ENCODE results near the gene NASP.

The NASP gene, protein sequence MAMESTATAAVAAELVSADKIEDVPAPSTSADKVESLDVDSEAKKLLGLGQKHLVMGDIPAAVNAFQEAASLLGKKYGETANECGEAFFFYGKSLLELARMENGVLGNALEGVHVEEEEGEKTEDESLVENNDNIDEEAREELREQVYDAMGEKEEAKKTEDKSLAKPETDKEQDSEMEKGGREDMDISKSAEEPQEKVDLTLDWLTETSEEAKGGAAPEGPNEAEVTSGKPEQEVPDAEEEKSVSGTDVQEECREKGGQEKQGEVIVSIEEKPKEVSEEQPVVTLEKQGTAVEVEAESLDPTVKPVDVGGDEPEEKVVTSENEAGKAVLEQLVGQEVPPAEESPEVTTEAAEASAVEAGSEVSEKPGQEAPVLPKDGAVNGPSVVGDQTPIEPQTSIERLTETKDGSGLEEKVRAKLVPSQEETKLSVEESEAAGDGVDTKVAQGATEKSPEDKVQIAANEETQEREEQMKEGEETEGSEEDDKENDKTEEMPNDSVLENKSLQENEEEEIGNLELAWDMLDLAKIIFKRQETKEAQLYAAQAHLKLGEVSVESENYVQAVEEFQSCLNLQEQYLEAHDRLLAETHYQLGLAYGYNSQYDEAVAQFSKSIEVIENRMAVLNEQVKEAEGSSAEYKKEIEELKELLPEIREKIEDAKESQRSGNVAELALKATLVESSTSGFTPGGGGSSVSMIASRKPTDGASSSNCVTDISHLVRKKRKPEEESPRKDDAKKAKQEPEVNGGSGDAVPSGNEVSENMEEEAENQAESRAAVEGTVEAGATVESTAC

DNA sequence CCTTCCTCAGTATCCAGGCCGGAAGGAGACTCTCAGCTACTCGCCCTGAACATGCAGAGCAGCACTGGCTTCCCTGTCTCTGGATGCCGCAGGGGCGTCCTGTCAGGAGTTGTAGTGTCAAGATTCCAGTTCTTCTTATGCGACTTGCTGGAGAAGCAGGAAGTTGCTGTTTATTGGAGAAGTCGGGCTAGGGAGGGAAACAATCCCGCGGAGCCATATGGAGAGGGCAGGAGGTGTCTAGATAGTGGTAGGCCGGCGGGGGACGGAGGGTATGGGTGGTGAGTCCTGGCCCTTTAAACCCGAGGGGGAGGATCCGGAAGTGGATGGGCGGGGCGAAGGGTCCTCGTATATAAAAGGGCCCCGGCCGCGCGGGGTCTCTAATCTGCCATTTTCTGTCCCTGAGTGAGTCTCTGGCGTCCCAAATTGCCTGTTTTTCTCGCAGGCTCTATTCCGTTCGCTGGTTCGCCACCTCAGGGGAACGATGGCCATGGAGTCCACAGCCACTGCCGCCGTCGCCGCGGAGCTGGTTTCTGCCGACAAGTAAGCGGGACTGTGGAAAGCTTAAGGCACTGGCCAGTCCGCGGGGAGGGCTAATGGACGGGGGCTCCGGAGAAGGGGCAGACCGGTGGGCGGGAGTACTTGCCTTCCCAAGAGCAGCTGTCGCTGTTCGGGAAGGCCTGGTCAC lies at the start of gene NASP:
NASP (plus strand) TSS at position 376 of the 685 bp plus-strand sequence; CDS start at position 482, 106 bp downstream.
- DNase-seq = peak; percentile 75 to 87

- no peak for DNase-seq
Measured at GRCh38 chr1:45535988-45536766, 47.7 kb upstream of the NASP start.

- no peak for DNase-seq
Measured at GRCh38 chr1:45536886-45537285, 47.0 kb upstream of the NASP start.

DNA sequence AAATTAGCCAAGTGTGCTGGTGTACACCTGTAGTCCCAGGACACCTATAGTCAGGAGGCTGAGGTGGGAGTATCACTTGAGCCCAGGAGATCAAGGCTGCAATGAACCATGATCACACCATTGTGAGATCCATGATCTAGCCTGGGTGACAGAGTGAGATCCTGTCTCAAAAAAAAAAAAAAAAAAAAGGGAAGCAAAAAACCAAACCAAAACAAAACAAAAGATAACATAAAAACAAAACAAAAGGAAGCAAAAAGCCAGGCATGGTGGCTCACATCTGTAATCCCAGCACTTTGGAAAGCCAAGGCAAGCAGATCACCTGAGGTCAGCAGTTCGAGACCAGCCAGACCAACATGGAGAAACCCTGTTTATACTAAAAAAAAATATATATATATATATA lies 42.6 kb upstream of the NASP start:
- no peak for DNase-seq

- no peak for DNase-seq
Measured at GRCh38 chr1:45542591-45542990, 41.2 kb upstream of the NASP start.

DNA sequence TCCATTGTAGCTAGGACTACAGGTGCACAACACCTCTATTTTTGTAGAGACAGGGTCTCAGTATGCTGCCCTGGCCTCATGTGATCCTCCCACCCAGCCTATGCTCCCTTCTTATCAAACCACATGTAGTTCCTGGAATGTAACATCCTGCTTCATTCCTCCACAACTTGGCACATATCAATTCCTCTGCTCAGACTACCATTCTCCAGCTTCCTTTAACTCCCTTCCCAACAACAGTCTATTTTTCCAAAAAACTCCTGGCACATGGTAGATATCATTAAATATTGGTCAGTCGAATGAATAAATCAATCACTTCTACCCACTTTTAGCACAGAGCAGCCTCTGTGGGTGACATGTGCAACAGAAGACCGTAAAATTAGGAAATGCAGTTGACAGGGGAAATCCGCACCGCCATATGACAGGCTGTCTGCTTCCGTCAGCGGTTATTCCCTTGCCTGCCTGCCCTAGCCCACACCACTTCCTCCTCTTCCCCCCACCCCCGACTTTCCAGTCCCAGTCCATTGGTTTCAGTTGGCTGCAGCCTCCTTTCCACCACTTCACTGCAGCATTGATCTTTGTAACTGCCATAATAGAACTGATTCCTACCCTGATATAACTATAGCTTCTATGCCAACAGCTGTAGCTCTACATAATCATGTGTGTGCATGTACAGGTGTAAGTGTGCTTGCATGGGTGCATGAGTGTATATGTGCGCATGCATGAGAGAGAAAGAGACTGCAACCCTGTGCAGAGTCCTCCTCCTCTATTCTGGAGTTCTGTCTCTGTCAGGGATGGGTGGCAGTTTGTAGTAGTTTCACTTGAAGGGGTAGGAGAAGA lies 40.0 kb upstream of the NASP start:
- no peak for DNase-seq

GRCh38 chr1:45544530-45544929 lies 39.3 kb upstream of the NASP start:
- DNase-seq = no peak

GRCh38 chr1:45545019-45545493 lies 38.8 kb upstream of the NASP start:
- no peak for DNase-seq

DNA sequence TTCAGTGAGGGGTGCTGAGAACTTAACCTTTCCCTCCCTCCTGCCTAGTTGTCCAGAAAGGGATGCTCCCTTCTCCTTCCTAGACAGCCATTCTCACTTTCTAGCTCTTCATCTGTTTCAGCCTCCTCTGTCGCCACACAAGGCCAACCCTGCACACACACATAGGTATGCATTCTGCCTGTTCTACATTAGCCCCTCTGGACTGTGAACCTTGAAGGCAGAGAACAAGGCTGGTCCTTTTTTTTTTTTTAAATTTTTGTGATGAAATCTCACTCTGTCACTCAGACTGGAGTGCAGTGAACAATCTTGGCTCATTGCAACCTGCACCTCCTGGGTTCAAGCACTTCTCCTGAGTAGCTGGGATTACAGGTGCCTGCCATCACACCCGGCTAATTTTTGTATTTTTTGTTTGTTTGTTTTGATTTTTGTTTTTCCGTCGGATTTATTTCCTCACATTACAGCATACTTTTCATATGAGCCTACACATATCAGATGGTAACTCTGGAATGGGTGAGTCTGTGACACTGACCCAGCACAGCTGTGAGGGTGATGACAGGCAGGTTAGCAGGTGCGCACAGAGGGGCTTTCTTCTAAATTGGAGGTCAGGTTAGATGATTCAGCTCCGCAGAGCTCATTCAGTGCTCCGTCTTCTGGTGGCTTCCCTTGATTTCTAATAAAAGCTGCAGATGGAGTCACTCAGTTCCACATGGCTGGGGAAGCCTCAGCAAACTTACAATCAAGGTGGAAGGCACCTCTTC lies 38.1 kb upstream of the NASP start:
- DNase-seq = no peak

- DNase-seq = peak; percentile 73 to 84
Measured at GRCh38 chr1:45550401-45551351, 33.2 kb upstream of the NASP start, which contains the start of gene AKR1A1. Gene AKR1A1 (plus strand): TSS chr1:45550826. CDS start chr1:45561795, 10,969 bp downstream.

- no peak for DNase-seq
Measured at GRCh38 chr1:45551684-45552083, 32.2 kb upstream of the NASP start.

GRCh38 chr1:45552331-45552730 lies 31.5 kb upstream of the NASP start:
- no peak for DNase-seq

DNA sequence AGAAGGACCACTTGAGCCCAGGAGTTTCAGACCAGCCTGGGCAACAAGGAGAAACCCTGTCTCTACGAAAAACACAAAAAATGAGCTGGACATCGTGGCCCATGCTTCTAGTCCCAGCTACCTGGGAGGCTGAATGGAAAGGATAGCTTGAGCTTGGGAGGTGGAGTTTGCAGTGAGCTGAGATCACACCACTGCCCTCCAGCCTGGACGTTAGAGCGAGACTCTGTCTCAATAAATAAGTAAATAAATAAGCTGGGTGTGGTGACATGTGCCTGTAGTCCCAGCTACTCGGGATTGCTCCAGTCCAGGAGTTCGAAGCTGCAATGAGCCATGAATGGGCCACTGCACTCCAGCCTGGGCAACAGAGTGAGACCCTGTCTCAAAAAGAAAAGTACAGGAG lies 29.6 kb upstream of the NASP start:
- DNase-seq = no peak

GRCh38 chr1:45557422-45557944 lies 26.4 kb upstream of the NASP start:
- DNase-seq = no peak

- no peak for DNase-seq
Measured at GRCh38 chr1:45563843-45564242, 20.0 kb upstream of the NASP start.

DNA sequence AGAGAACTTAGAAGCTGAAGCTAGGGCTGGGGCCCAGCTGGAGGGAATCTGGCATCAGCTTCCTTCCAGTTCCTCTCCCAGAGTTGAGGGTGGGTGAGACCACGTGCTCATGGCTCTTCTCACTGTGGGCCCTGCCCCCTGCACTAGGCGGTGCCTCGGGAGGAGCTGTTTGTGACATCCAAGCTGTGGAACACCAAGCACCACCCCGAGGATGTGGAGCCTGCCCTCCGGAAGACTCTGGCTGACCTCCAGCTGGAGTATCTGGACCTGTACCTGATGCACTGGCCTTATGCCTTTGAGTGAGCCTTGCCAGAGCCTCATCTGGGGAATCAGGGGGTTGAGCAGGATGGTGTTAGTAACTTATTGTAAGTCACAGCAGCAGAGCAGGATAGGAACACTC lies 17.1 kb upstream of the NASP start:
- no peak for DNase-seq

GRCh38 chr1:45567911-45568310 lies 15.9 kb upstream of the NASP start:
- DNase-seq = no peak

GRCh38 chr1:45568421-45568820 lies 15.4 kb upstream of the NASP start:
- no peak for DNase-seq

GRCh38 chr1:45569571-45569961 lies 14.3 kb upstream of the NASP start:
- no peak for DNase-seq

Measured in hippocampal formation (tissue), 2 donors.